ENCODE measurements around the gene SEMA3C. TPM values are rescaled to one million over a fixed set of nuclear protein-coding genes. Genes with fewer than 3 reads are reported as not detected.

SEMA3C gene
- polyA plus RNA-seq, 1 experiment = 64.1 TPM

DNA sequence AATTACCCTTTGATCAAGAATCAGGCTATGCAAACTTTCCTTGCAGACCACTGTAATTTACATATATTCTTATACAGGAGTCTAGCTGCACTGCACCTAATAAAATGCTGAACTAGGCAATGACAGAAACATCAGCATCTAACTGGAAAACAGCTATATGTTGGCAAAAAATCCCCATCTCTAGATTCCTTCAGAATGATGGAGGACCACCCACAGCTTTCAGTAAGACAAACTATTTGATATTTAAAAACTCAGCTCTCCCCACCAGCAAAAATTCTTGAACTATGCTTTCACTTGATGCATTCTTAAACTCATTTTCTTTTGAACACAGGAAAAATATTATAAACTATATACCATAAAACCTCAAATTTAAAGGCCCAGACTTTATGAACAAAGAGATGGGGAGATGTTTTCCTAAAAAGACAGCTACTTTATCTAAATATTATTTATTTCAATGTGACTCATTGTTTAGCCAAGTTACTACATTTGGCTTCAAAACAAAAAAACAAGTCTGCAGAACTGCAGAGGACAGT is 77.4 kb downstream of the SEMA3C start:
- TF ChIP-seq CTCF (IDR thresholded peaks at IDR 0.05; ENCODE audit: insufficient read depth, low read depth, low read length) = no peak
- CTCF ChIA-PET = no interaction called here
- Histone ChIP-seq H3K27me3 (ENCODE audit: control insufficient read depth, insufficient read depth, low read length) (no peaks in the 10 kb centered on the region), H3K36me3 (ENCODE audit: control insufficient read depth, insufficient read depth, low read length) (no peaks in the 10 kb centered on the region), H3K4me3 (ENCODE audit: low read depth, low read length) (no peak overlapping the region)
- POLR2A ChIA-PET = no interaction called here
- DNase-seq (ENCODE audit: low read depth) = no peak

DNA sequence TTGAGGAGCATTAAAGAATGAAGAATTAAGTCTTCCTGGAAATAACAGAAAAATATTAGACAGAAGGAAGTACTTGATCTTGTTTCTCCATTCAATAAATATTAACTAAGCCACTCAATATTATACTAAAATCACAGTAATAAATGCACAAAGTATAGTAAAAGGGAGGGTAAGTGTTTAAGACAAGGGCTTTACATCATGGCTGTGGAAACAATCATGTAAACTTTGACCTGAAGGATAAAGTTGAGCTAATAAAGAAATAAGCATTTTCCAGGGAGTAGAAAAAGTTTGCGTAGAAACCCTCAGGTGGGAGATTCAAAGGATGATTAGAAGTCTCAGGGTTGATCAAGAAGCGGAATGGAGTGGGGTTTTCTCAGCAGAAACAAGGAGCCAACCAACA is 78.2 kb downstream of the SEMA3C start:
- no peak for DNase-seq (ENCODE audit: low read depth)
- Histone ChIP-seq H3K27me3 (ENCODE audit: control insufficient read depth, insufficient read depth, low read length) (no peaks in the 10 kb centered on the region), H3K4me3 (ENCODE audit: low read depth, low read length) (no peak overlapping the region), H3K36me3 (ENCODE audit: control insufficient read depth, insufficient read depth, low read length) (no peaks in the 10 kb centered on the region)
- no peak for TF ChIP-seq CTCF (IDR thresholded peaks at IDR 0.05; ENCODE audit: insufficient read depth, low read depth, low read length)
- ChIA-PET CTCF (no interaction called here), POLR2A (no interaction called here)

DNA sequence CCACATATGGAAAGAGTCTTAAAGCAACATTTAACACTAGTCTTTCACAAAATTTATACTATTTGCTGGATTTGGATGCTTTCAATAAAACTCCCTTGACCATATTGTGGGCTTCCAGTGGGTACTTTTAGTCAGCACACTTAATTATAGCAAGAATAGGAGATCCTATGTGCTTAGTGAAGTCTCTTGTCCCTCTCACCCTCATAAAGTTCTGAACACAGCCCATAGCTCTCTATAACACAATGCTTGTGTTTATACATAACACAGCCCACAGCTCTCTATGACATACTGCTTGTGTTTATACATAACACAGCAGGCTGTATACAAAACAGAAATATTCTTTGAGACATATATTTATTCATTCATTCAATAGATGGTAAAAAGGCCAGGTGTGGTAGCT is 79.0 kb downstream of the SEMA3C start:
- TF ChIP-seq CTCF (IDR thresholded peaks at IDR 0.05; ENCODE audit: insufficient read depth, low read depth, low read length) = no peak
- ChIA-PET POLR2A (no interaction called here), CTCF (interaction anchor here (1.4 kb wide), 1 partner anchor 12 kb away, joined by 4 read pairs; no protein-coding TSS in a partner anchor)

DNA sequence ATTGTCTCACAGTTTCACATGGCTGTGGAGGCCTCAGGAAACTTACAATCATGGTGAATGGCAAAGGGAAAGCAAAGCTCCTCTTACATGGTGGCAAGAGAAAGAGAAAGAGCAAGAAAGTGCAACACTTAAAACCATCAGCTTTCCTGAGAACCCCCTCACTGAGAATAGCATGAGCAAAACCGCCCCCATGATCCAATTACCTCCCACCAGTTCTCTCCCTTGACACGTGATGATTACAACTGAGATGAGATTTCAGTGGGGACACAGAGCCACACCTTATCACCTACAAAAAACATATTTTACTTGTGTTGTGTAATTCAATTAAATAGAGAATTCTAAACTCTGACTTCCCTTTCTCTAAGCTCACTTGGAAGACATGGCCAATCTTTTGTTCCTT is 80.2 kb downstream of the SEMA3C start:
- POLR2A ChIA-PET = interaction anchor here (0.6 kb wide), 1 partner anchor 116 kb away, joined by 3 read pairs; no protein-coding TSS in a partner anchor
- CTCF ChIA-PET = interaction anchor here (1.4 kb wide), 1 partner anchor 10 kb away, joined by 4 read pairs; no protein-coding TSS in a partner anchor
- Histone ChIP-seq H3K4me3 (ENCODE audit: low read depth, low read length) (no peak overlapping the region), H3K27me3 (ENCODE audit: control insufficient read depth, insufficient read depth, low read length) (no peaks in the 10 kb centered on the region), H3K36me3 (ENCODE audit: control insufficient read depth, insufficient read depth, low read length) (no peaks in the 10 kb centered on the region)
- no peak for TF ChIP-seq CTCF (IDR thresholded peaks at IDR 0.05; ENCODE audit: insufficient read depth, low read depth, low read length)
- DNase-seq (ENCODE audit: low read depth) = no peak

More for the DNA sequence above, 79.0 kb downstream of the SEMA3C start:
- H3K4me3 ChIP-seq (ENCODE audit: low read depth, low read length) = no peak overlapping the region
- no peak for DNase-seq (ENCODE audit: low read depth)
- H3K36me3 ChIP-seq (ENCODE audit: control insufficient read depth, insufficient read depth, low read length) = no peaks in the 10 kb centered on the region
- no peaks in the 10 kb centered on the region for H3K27me3 ChIP-seq (ENCODE audit: control insufficient read depth, insufficient read depth, low read length)

DNA sequence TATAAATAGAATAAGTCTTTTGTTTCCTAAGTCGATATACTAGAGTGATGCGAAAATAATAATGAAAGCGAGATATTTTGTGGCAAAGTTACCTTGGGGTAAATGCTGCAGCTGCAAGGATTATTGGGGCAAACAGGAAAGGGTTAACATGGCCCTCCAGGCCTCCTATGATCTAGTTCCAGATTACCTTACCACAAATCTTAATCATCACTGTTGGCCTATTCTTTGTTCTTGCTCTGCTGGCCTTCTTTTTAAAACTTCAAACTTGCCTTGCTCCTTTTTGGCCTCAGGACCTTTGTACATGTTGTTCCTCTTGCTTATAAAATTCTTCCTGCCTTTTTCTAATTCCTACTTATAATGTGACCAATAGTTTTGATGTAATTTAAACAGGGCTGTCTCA is 81.5 kb downstream of the SEMA3C start:
- ChIA-PET CTCF (no interaction called here), POLR2A (no interaction called here)
- H3K4me3 ChIP-seq (ENCODE audit: low read depth, low read length) = no peak overlapping the region
- H3K36me3 ChIP-seq (ENCODE audit: control insufficient read depth, insufficient read depth, low read length) = no peaks in the 10 kb centered on the region
- no peak for TF ChIP-seq CTCF (IDR thresholded peaks at IDR 0.05; ENCODE audit: insufficient read depth, low read depth, low read length)
- H3K27me3 ChIP-seq (ENCODE audit: control insufficient read depth, insufficient read depth, low read length) = no peaks in the 10 kb centered on the region
- DNase-seq (ENCODE audit: low read depth) = no peak

Data from BJ (cell line).